Esophagus squamous epithelium (tissue), 4 donors: Measurements from ENCODE around the gene CA5A.

ENCODE experiments used
- POLR2A ChIP-seq, 4 donors: fragments of 450-650 bp; IDR thresholded peaks; one replicate each; pipeline ENCODE4 v1.6.1; 2017; ENCODE audit warnings: antibody characterized with exemption in 4 of 4, mild to moderate bottlenecking in 4 of 4, moderate library complexity in 3 of 4
- TF ChIP-seq, protein P1 (sequence below), 6 experiments: fragments of 450-650 bp in 4 of 6; fragments of 200-600 bp in 2 of 6; sonication (generic) in 2 of 6; IDR thresholded peaks; one replicate each; pipeline ENCODE4 v1.5.1; 2016 to 2019; ENCODE audit warnings: antibody characterized with exemption in 6 of 6, mild to moderate bottlenecking in 4 of 6, moderate library complexity in 4 of 6

DNA sequence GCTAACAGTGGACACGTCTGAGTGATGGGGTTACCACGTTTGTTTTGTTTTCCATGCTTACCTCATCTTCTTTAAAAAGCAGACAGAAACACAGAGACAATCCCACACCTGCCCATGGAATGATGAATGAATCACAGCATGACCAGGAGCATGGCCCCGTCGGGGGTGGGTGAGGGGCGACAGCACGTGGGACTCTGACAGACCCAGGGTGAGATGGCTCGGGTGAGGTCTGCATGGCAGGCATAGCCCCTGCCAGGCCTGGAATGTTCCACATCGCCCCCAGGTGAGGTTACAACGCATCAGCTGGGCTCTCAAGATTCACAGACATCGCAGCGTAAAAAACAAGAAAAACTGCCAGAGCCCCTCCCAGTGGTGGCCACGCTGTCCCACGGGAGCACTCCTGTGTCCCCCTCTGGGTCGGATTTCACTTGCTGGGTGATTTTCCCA is 85.2 kb downstream of the CA5A start:
- TF ChIP-seq, protein P1, sequence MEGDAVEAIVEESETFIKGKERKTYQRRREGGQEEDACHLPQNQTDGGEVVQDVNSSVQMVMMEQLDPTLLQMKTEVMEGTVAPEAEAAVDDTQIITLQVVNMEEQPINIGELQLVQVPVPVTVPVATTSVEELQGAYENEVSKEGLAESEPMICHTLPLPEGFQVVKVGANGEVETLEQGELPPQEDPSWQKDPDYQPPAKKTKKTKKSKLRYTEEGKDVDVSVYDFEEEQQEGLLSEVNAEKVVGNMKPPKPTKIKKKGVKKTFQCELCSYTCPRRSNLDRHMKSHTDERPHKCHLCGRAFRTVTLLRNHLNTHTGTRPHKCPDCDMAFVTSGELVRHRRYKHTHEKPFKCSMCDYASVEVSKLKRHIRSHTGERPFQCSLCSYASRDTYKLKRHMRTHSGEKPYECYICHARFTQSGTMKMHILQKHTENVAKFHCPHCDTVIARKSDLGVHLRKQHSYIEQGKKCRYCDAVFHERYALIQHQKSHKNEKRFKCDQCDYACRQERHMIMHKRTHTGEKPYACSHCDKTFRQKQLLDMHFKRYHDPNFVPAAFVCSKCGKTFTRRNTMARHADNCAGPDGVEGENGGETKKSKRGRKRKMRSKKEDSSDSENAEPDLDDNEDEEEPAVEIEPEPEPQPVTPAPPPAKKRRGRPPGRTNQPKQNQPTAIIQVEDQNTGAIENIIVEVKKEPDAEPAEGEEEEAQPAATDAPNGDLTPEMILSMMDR (IDR thresholded peaks at IDR 0.05) = no peak
- no peak for TF ChIP-seq POLR2A (IDR thresholded peaks at IDR 0.05)
